GM23248 (cell line): ENCODE data around the gene SP4.

ENCODE experiments used
- EZH2 ChIP-seq: fragments of 200-600 bp; sonication (generic); IDR thresholded peaks from 2 replicates; pipeline ENCODE4 v1.6.1; 2018; ENCODE audit warnings: antibody characterized with exemption, mild to moderate bottlenecking; ENCODE audit not compliant: insufficient read depth, poor library complexity, severe bottlenecking
- EZH2phosphoT487 ChIP-seq: fragments of 200-600 bp; sonication (generic); IDR thresholded peaks from 2 replicates; pipeline ENCODE4 v1.6.1; 2018; ENCODE audit warnings: antibody characterized with exemption, moderate library complexity, mild to moderate bottlenecking, low read depth; ENCODE audit not compliant: insufficient read depth

GRCh38 chr7:21544715-21545114 is 116.8 kb downstream of the SP4 start:
- TF ChIP-seq EZH2 (no peak), EZH2phosphoT487 (no peak)
